MM.1S (cell line): Measurements from ENCODE around the gene CRB1.

ENCODE experiments used
- EZH2 ChIP-seq: fragments of 300-600 bp; sonication (generic); optimal IDR thresholded peaks from 2 replicates; pipeline ENCODE3; 2017; ENCODE audit warnings: low read depth, mild to moderate bottlenecking, antibody characterized with exemption, low read length, mixed read lengths
- EZH2phosphoT487 ChIP-seq: fragments of 300-600 bp; sonication (generic); IDR thresholded peaks from 2 replicates; pipeline ENCODE4 v1.6.1; 2018; ENCODE audit warnings: antibody characterized with exemption, low read length
- TF ChIP-seq, protein P1 (sequence below): fragments of 300-600 bp; sonication (generic); IDR thresholded peaks from 2 replicates; pipeline ENCODE4 v1.5.1; 2016; ENCODE audit warnings: antibody characterized with exemption, low read length, mixed read lengths

DNA sequence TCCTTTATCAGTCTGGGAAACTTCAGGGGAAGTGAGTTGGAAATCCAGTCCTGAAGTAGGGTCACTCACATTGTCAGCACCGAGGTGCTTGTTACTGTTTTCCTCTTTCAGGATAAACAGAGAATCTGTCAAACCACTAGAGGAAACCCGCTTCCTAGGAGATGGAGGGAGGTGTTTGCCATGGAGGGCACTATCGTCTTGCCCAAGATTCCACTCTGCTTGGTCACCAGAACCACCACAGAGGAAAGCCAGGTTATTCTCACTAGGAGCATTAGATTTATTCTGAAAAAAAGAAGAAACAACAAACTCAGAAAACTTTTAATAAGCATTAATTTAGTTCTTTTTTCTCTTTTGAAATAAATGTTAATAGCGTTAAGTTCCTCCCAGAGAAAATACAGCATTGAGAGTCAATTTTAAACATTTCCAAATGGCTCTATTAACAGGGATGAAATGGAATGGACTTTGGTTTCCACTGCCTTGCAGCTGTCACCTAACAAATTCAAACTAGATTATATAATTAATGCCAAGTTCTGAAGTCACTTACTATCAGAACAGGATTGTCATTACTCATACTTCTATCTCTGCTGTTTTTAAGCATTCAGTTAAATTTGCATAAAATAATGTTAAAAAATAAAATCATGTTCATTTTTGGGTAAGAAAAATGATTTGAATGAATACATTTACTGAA lies 242.8 kb downstream of the CRB1 start:
- TF ChIP-seq, protein P1, sequence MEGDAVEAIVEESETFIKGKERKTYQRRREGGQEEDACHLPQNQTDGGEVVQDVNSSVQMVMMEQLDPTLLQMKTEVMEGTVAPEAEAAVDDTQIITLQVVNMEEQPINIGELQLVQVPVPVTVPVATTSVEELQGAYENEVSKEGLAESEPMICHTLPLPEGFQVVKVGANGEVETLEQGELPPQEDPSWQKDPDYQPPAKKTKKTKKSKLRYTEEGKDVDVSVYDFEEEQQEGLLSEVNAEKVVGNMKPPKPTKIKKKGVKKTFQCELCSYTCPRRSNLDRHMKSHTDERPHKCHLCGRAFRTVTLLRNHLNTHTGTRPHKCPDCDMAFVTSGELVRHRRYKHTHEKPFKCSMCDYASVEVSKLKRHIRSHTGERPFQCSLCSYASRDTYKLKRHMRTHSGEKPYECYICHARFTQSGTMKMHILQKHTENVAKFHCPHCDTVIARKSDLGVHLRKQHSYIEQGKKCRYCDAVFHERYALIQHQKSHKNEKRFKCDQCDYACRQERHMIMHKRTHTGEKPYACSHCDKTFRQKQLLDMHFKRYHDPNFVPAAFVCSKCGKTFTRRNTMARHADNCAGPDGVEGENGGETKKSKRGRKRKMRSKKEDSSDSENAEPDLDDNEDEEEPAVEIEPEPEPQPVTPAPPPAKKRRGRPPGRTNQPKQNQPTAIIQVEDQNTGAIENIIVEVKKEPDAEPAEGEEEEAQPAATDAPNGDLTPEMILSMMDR, result no peak
- TF ChIP-seq EZH2, result no peak
- TF ChIP-seq EZH2phosphoT487, result no peak
